HL-60 (cell line): ENCODE data around the gene IQCF2.
A peak's percentile ranks its signal among the peaks of the same experiment; 100 is the strongest.

Experiments used
- DNase-seq, 2 experiments: peaks; one replicate each; pipeline ENCODE4 v3.0.0-alpha.2; 2010 to 2020; ENCODE audit warnings: low read depth in 1 of 2, low spot score in 1 of 2
- H3K27ac ChIP-seq: fragments of 250-450 bp; sonication (Bioruptor Pico); replicated peaks from 2 replicates; pipeline ENCODE4 v1.5.1; 2020; ENCODE audit warnings: mild to moderate bottlenecking, moderate library complexity
- H3K27me3 ChIP-seq: fragments of 250-450 bp; sonication (Bioruptor Pico); 2 replicates; pipeline ENCODE4 v1.5.1; 2021; ENCODE audit warnings: mild to moderate bottlenecking, moderate library complexity; ENCODE audit not compliant: insufficient read depth, poor library complexity, severe bottlenecking
- H3K4me3 ChIP-seq: replicated peaks from 2 replicates; pipeline ENCODE4 v1.5.1; 2011; ENCODE audit warnings: mild to moderate bottlenecking, control low read depth, low read length; ENCODE audit not compliant: insufficient read depth
- GABPA ChIP-seq: IDR thresholded peaks from 2 replicates; pipeline ENCODE4 v1.6.1; 2012; ENCODE audit warnings: low read depth
- POLR2AphosphoS5 ChIP-seq: IDR thresholded peaks from 2 replicates; pipeline ENCODE4 v1.6.1; 2012; ENCODE audit warnings: low read depth
- SPI1 ChIP-seq: IDR thresholded peaks from 2 replicates; pipeline ENCODE4 v1.6.1; 2012; ENCODE audit warnings: low read depth, mild to moderate bottlenecking, borderline replicate concordance
- long read RNA-seq: library from polyadenylated mRNA; unstranded; transcript quantifications from one replicate; pipeline ENCODE4 v2.0.0, GENCODE V29; 2020
- TF ChIP-seq, protein P1 (sequence below): IDR thresholded peaks from 2 replicates; pipeline ENCODE4 v1.6.1; 2012; ENCODE audit warnings: low read depth; ENCODE audit not compliant: insufficient replicate concordance
- TF ChIP-seq, protein P2 (sequence below): IDR thresholded peaks from one replicate; pipeline ENCODE4 v1.5.1; 2011; ENCODE audit warnings: low read length, control low read depth, inconsistent platforms; ENCODE audit not compliant: insufficient read depth

The IQCF2 gene
- long read RNA-seq, result 0 reads

DNA sequence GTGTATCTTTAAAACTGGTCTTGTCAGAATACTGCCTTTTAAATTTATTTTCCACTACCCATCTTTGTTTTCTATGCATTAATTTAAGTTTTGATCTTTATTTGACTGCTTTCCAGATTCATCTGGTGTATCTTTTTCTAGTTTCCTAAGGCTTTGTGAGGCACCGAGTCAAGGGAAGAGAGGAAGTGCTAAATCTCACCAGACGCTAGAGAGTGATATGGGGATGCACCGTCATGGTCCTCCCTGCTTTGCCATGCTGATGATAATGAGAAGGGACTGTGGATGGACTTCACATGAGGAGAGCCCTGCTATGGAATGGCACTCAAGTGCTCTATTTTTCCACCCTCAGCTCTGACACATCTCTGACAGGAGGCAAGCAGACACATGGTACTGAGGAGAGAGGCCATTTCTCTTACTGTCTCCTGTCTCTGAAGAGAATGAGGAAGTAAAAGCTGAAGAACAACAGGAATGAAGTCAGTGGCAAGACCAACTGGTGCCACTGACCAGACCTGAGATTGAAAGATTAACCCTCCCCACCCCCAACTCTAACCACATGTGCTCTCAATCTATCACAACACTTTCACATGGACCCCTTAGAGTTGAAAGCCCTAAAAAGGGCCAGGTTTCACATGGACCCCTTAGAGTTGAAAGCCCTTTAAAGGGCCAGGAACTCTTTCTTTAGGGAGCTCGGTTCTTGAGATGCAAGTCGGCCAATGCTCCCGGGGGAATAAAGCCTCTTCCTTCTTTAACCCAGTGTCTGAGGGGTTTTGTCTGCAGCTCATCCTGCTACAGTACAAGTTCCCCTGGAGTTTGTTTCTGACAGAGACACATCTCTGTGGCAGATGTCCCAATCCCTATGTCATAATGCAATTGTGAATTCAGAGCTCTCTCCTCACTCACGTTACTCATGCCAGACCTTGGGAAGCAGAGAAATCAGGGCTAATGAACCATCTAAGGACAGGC, at the start of gene IQCF2:
TSS of gene IQCF2 (plus strand) at position 913 of the 963 bp plus-strand sequence. CDS start 52 bp downstream, outside the sequence.
- no peak within 1 kb of the TSS for H3K4me3 ChIP-seq
- H3K27me3 ChIP-seq, result no peaks in the 10 kb centered on the region
- no peak for DNase-seq
- no peak within 1 kb of the TSS for H3K27ac ChIP-seq
- TF ChIP-seq SPI1 (0 out of 2 replicates have a peak, but pooled peaks have one; percentile 48), POLR2AphosphoS5 (no peak)

DNA sequence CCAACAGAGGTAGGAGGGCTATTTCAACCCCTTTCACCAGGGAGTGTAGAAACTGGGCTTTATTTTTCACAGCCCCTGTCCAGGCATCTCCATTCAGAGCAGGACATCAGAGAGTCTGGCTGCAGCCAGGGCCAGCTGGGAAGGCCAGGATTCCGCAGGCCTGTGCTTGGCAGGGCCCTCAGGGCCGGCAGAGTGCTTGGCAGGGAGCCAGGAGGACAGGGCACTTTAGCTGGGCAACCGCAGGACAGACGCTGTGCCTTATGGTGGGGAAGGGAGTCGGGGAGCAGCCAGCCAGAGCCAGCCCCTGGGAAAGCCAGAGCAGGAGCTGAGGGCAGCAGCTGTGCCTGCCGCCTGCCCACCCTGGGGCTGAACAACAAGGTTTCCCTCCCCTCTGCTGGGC, 47.9 kb upstream of the IQCF2 start:
- Histone ChIP-seq H3K4me3 (no peak overlapping the region), H3K27me3 (peaks cover 12% of the 10 kb centered on the region), H3K27ac (no peak overlapping the region)
- no peak for DNase-seq
- TF ChIP-seq GABPA (no peak), SPI1 (no peak), POLR2AphosphoS5 (no peak)
- TF ChIP-seq, protein P1, sequence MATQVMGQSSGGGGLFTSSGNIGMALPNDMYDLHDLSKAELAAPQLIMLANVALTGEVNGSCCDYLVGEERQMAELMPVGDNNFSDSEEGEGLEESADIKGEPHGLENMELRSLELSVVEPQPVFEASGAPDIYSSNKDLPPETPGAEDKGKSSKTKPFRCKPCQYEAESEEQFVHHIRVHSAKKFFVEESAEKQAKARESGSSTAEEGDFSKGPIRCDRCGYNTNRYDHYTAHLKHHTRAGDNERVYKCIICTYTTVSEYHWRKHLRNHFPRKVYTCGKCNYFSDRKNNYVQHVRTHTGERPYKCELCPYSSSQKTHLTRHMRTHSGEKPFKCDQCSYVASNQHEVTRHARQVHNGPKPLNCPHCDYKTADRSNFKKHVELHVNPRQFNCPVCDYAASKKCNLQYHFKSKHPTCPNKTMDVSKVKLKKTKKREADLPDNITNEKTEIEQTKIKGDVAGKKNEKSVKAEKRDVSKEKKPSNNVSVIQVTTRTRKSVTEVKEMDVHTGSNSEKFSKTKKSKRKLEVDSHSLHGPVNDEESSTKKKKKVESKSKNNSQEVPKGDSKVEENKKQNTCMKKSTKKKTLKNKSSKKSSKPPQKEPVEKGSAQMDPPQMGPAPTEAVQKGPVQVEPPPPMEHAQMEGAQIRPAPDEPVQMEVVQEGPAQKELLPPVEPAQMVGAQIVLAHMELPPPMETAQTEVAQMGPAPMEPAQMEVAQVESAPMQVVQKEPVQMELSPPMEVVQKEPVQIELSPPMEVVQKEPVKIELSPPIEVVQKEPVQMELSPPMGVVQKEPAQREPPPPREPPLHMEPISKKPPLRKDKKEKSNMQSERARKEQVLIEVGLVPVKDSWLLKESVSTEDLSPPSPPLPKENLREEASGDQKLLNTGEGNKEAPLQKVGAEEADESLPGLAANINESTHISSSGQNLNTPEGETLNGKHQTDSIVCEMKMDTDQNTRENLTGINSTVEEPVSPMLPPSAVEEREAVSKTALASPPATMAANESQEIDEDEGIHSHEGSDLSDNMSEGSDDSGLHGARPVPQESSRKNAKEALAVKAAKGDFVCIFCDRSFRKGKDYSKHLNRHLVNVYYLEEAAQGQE, result no peak
- TF ChIP-seq, protein P2, sequence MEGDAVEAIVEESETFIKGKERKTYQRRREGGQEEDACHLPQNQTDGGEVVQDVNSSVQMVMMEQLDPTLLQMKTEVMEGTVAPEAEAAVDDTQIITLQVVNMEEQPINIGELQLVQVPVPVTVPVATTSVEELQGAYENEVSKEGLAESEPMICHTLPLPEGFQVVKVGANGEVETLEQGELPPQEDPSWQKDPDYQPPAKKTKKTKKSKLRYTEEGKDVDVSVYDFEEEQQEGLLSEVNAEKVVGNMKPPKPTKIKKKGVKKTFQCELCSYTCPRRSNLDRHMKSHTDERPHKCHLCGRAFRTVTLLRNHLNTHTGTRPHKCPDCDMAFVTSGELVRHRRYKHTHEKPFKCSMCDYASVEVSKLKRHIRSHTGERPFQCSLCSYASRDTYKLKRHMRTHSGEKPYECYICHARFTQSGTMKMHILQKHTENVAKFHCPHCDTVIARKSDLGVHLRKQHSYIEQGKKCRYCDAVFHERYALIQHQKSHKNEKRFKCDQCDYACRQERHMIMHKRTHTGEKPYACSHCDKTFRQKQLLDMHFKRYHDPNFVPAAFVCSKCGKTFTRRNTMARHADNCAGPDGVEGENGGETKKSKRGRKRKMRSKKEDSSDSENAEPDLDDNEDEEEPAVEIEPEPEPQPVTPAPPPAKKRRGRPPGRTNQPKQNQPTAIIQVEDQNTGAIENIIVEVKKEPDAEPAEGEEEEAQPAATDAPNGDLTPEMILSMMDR, result no peak

DNA sequence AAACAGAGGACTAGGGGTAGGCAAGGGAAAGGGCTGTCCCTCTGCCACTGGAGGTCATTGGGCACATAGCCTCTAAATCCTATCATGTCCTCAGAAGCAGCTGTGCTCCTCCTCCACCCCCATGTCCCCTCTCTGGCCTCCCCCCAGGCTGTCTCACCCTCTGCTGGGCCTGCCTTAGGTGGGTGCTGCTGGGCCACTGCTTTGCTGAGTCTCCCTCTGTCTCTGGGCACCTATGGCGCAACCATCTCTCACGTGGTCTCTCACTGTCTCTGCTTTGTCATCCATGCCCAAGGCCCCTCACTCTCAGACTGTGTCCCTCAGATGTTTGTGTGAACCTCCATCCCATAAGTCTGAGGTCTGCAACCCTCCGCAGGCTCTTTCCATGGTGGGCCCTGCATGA, 47.4 kb upstream of the IQCF2 start:
- Histone ChIP-seq H3K4me3 (no peak overlapping the region), H3K27ac (no peak overlapping the region), H3K27me3 (peaks cover 12% of the 10 kb centered on the region)
- TF ChIP-seq POLR2AphosphoS5, result no peak
- TF ChIP-seq, protein P1, result no peak
- no peak for TF ChIP-seq GABPA
- TF ChIP-seq, protein P2, result no peak
- TF ChIP-seq SPI1, result no peak
- DNase-seq, result no peak

DNA sequence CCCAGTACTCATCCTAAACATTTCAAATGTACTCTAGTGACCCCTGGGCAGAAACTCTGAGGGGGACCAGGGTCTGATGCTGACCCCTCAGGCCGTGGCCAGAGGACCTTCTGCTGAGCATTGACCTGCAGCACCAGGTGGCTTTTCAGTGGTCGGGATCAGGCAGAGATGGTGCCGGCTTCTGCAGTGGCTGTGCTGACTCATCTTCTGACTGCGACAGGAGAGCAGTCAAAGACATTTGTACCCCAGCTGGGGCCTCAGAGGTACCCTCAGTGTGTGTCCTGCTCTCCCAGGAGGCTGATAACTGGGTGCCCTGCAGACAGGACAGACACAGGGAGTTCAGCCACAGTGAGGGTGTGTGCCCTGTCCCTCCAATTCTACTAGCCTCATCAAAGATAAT, 45.8 kb upstream of the IQCF2 start:
- no peak for DNase-seq
- H3K27ac ChIP-seq, result no peak overlapping the region
- TF ChIP-seq POLR2AphosphoS5 (no peak), GABPA (no peak), SPI1 (no peak)
- TF ChIP-seq, protein P2, result no peak
- TF ChIP-seq, protein P1, result no peak
- peaks cover 12% of the 10 kb centered on the region for H3K27me3 ChIP-seq
- H3K4me3 ChIP-seq, result no peak overlapping the region
